ENCODE measurements around the gene STX17.
"Not testable (repeated sequence)": the region's sequence is repeated elsewhere in the genome, so short reads cannot be mapped to it uniquely, and the experiment has no call there.

The STX17 gene

DNA sequence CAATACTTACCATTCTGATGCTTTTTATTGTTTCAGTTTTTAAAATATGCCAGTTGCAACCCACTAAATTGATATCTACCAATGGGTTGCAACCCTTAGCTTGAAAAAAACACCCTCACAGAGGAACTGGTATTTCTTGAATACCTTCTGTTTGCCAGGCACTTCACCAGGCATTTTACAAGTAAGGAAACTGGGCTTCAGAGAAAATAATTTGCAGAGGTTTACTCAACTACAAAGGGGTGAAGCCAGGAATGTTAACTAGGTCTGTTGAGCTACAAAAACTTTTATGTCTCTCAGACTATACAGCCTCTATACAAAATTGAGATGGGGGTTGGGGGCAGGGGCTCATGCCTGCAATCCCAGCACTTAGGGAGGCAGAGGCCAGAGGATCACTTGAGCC lies 65.0 kb downstream of the STX17 start:
- Mint-ChIP-seq H3K4me3 (no peak overlapping the region), H3K36me3 (ENCODE audit: low read depth) (peaks cover 20% of the 10 kb centered on the region), H3K4me1 (no peaks in the 10 kb centered on the region), H3K9me3 (no peaks in the 10 kb centered on the region), H3K27me3 (no peaks in the 10 kb centered on the region), H3K27ac (no peak overlapping the region)
- ATAC-seq = no peak
- no peak for DNase-seq

DNA sequence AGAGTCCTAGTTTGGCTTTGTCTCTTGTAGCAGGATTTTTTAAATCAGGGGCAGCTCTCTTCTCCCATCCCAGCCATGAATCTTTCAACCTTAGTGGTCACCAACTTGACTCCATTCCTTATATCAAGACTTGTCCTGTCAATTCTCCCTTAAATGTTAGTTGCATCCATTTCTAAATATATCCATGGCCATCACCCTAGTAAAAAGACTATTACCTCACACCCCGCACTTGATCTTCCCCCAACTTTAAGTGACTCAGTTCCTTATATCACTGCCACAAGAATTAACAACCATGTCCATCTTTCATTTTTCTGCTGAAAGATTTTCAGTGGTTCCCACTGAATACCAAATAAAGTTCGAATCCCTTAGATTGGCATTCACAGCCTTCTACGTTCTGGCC lies 67.0 kb downstream of the STX17 start:
- Mint-ChIP-seq H3K4me3 (no peak overlapping the region), H3K4me1 (no peaks in the 10 kb centered on the region), H3K27ac (no peak overlapping the region), H3K27me3 (no peaks in the 10 kb centered on the region), H3K36me3 (ENCODE audit: low read depth) (peaks cover 14% of the 10 kb centered on the region), H3K9me3 (no peaks in the 10 kb centered on the region)
- no peak for ATAC-seq
- DNase-seq = no peak

- no peaks in the 10 kb centered on the region for H3K27me3 Mint-ChIP-seq
- peaks cover 11% of the 10 kb centered on the region for H3K36me3 Mint-ChIP-seq (ENCODE audit: low read depth)
- no peak overlapping the region for H3K27ac Mint-ChIP-seq
- H3K4me3 Mint-ChIP-seq = no peak overlapping the region
- no peak for DNase-seq
- no peaks in the 10 kb centered on the region for H3K4me1 Mint-ChIP-seq
- no peaks in the 10 kb centered on the region for H3K9me3 Mint-ChIP-seq
- no peak for ATAC-seq
Observed at GRCh38 chr9:99977033-99977792, 70.8 kb downstream of the STX17 start.

DNA sequence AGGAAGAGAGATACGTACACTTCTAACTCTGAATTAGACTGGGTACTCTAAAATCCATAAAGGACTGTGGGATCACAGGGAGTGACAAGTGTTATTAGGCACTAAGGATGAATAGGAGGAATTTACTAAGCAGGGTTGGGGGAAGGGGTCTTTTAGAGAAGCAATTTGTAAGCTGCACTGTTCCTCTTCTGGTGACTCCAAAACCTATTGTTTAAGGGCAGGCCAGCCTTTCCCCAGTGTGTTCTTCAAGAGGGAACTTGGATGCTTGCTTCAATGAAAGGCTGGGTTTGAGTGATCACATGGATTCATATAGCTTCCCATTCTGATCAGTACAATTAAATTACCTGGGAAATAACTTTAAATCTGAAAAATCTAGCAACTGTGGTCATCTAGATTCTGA lies 71.8 kb downstream of the STX17 start:
- Mint-ChIP-seq H3K4me1 (no peaks in the 10 kb centered on the region), H3K27ac (no peak overlapping the region), H3K27me3 (no peaks in the 10 kb centered on the region), H3K4me3 (no peak overlapping the region), H3K36me3 (ENCODE audit: low read depth) (peaks cover 11% of the 10 kb centered on the region), H3K9me3 (no peaks in the 10 kb centered on the region)
- no peak for ATAC-seq
- no peak for DNase-seq

DNA sequence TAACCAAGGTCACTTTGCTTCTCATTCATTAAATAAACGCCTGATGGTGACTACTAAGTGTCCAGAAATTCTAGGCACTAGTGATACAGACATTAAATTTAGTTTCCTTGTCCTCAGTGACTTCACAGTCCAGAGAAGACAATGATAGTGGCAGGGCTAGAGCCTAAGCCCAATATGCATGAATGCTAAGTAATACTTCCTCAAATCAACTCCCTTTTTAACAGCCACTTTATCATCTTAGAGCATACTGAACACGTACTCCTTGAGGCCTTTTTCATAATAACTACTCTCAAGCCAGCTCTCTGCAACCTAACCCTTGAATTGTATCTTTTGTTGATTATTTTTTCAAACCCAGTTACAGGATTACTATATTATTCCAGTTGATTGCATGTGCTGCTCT lies 74.1 kb downstream of the STX17 start:
- Mint-ChIP-seq H3K36me3 (ENCODE audit: low read depth) (peaks cover 7% of the 10 kb centered on the region), H3K27ac (no peak overlapping the region), H3K27me3 (no peaks in the 10 kb centered on the region), H3K4me1 (no peaks in the 10 kb centered on the region), H3K9me3 (no peaks in the 10 kb centered on the region), H3K4me3 (no peak overlapping the region)
- ATAC-seq (no peak), DNase-seq (no peak)

DNA sequence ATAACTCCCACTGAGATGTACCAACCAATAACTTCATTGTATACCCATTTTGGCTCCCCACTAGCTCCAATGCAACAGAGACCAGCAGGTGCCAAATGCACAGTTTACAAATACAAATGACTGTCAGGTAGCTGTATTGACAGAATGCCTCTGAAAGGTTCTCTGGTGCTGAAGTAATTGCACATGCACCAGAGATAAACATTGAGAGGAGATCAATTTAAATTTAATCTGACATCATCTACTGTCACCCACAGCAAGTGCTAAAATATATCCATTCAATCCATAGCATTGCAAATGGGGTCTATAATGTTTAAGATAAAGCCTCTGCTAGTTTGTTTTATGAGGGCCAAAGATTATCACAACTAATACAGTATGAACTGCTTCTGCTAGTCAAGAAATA lies 80.2 kb downstream of the STX17 start:
- Mint-ChIP-seq H3K36me3 (ENCODE audit: low read depth) (peaks cover 40% of the 10 kb centered on the region), H3K4me3 (no peak overlapping the region), H3K9me3 (peaks cover 18% of the 10 kb centered on the region), H3K27me3 (no peaks in the 10 kb centered on the region), H3K4me1 (no peaks in the 10 kb centered on the region), H3K27ac (no peak overlapping the region)
- DNase-seq (no peak), ATAC-seq (no peak)

- not testable (repeated sequence) for H3K4me1 Mint-ChIP-seq, H3K27me3 Mint-ChIP-seq, DNase-seq, ATAC-seq, H3K27ac Mint-ChIP-seq, H3K4me3 Mint-ChIP-seq
- Mint-ChIP-seq H3K9me3 (peaks cover 22% of the 10 kb centered on the region), H3K36me3 (ENCODE audit: low read depth) (peaks cover 62% of the 10 kb centered on the region)
Observed at GRCh38 chr9:99990508-99990907, 84.1 kb downstream of the STX17 start.

GRCh38 chr9:99998266-99998665 lies 91.8 kb downstream of the STX17 start:
- H3K36me3 Mint-ChIP-seq (ENCODE audit: low read depth) = peaks cover 59% of the 10 kb centered on the region
- H3K27me3 Mint-ChIP-seq = no peaks in the 10 kb centered on the region
- no peak for DNase-seq
- peaks cover 17% of the 10 kb centered on the region for H3K9me3 Mint-ChIP-seq
- H3K4me3 Mint-ChIP-seq = no peak overlapping the region
- H3K4me1 Mint-ChIP-seq = no peaks in the 10 kb centered on the region
- ATAC-seq = no peak
- H3K27ac Mint-ChIP-seq = no peak overlapping the region

- DNase-seq (no peak), ATAC-seq (no peak)
- Mint-ChIP-seq H3K27ac (no peak overlapping the region), H3K27me3 (no peaks in the 10 kb centered on the region), H3K4me1 (no peaks in the 10 kb centered on the region), H3K4me3 (no peak overlapping the region), H3K9me3 (peaks cover 13% of the 10 kb centered on the region), H3K36me3 (ENCODE audit: low read depth) (peaks cover 58% of the 10 kb centered on the region)
Observed at GRCh38 chr9:99998866-99999265, 92.4 kb downstream of the STX17 start.

DNA sequence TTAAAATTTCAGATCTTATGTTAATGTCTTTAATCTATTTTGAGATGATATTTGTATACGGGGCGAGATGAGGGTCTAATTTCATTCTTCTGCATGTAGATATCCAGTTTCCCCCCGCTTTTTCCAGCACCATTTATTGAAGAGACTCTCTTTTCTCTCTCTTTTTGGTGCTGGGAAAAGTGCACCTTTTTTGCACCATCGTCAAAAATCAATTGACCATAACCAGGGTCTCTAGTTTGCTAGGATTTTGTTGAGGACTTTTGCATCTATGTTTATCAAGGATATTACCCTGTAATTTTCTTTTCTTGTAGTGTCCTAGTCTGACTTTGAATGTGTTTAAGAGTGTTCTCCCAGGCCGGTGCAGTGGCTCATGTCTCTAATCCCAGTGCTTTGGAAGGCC lies 93.3 kb downstream of the STX17 start:
- Mint-ChIP-seq H3K27ac (no peak overlapping the region), H3K9me3 (peaks cover 12% of the 10 kb centered on the region), H3K27me3 (no peaks in the 10 kb centered on the region), H3K36me3 (ENCODE audit: low read depth) (peaks cover 56% of the 10 kb centered on the region), H3K4me3 (no peak overlapping the region), H3K4me1 (no peaks in the 10 kb centered on the region)
- no peak for DNase-seq
- ATAC-seq = no peak

DNA sequence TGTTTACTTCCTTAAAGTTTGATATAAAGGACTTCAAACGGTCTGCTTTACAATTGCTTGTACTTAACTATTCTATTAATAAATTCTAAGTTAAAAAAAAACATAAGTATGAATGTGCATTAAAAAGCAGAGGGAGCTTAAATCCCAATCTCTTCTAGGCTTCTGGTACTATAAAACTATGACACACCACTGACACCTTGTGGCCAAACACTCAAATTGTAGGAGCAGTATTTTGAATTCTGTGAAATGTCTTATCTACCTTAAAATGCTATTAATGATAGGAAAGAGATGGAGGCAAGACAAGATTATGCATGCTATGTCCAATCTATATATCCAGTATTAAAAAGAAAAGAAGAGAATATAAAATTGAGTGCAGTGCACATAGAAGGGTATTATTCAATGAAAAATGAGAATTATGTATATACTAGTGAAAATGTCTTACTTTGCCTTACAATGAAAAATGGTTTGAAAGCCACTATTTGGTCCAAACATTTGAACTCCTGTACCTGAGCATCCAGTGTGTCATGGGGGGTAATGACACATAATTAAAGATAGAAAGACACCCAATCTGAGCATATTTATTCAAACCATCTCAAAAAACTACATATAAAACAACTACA lies 104.7 kb downstream of the STX17 start:
- DNase-seq (peak; percentile 33), ATAC-seq (peak; percentile 43)
- H3K27ac Mint-ChIP-seq = no peak overlapping the region
- peaks cover 8% of the 10 kb centered on the region for H3K9me3 Mint-ChIP-seq
- H3K4me3 Mint-ChIP-seq = no peak overlapping the region
- no peaks in the 10 kb centered on the region for H3K27me3 Mint-ChIP-seq
- no peaks in the 10 kb centered on the region for H3K4me1 Mint-ChIP-seq
- H3K36me3 Mint-ChIP-seq (ENCODE audit: low read depth) = peaks cover 21% of the 10 kb centered on the region

- peaks cover 21% of the 10 kb centered on the region for H3K36me3 Mint-ChIP-seq (ENCODE audit: low read depth)
Observed at GRCh38 chr9:100012279-100012678, 105.8 kb downstream of the STX17 start.

GRCh38 chr9:100013573-100013972 lies 107.1 kb downstream of the STX17 start:
- Mint-ChIP-seq H3K27ac (no peak overlapping the region), H3K9me3 (peaks cover 8% of the 10 kb centered on the region), H3K36me3 (ENCODE audit: low read depth) (peaks cover 24% of the 10 kb centered on the region), H3K27me3 (no peaks in the 10 kb centered on the region), H3K4me3 (no peak overlapping the region), H3K4me1 (no peaks in the 10 kb centered on the region)
- ATAC-seq = no peak
- DNase-seq = no peak

More at GRCh38 chr9:100012279-100012678, 105.8 kb downstream of the STX17 start:
- DNase-seq (no peak), ATAC-seq (no peak)
- Mint-ChIP-seq H3K4me1 (no peaks in the 10 kb centered on the region), H3K9me3 (peaks cover 8% of the 10 kb centered on the region), H3K27me3 (no peaks in the 10 kb centered on the region), H3K4me3 (no peak overlapping the region), H3K27ac (no peak overlapping the region)

DNA sequence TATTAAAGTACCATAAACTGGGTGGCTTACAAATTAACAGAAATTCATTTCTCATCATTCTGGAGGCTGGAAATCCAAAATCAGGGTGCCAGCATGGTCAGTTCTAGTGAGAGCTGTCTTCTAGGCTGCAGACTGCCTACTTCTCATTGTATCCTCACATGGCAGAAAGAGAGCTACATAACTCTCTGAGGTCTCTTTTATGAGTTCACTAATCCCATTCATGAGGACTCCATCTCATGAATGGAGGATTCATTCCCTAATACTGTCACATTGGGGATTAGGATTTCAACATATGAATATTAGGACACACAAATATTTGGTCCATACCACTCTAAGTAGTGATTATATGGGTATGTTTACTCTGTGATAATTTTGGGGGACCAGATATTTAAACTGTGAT lies 108.4 kb downstream of the STX17 start:
- H3K4me3 Mint-ChIP-seq = no peak overlapping the region
- ATAC-seq = no peak

GRCh38 chr9:100019541-100019940 lies 113.1 kb downstream of the STX17 start:
- no peaks in the 10 kb centered on the region for H3K27me3 Mint-ChIP-seq
- DNase-seq (no peak), ATAC-seq (no peak)
- peaks cover 27% of the 10 kb centered on the region for H3K36me3 Mint-ChIP-seq (ENCODE audit: low read depth)
- no peaks in the 10 kb centered on the region for H3K9me3 Mint-ChIP-seq
- no peak overlapping the region for H3K27ac Mint-ChIP-seq
- H3K4me1 Mint-ChIP-seq = no peaks in the 10 kb centered on the region
- no peak overlapping the region for H3K4me3 Mint-ChIP-seq

More for the DNA sequence above, 108.4 kb downstream of the STX17 start:
- peaks cover 31% of the 10 kb centered on the region for H3K36me3 Mint-ChIP-seq (ENCODE audit: low read depth)
- no peaks in the 10 kb centered on the region for H3K4me1 Mint-ChIP-seq
- no peaks in the 10 kb centered on the region for H3K27me3 Mint-ChIP-seq
- DNase-seq = no peak
- H3K9me3 Mint-ChIP-seq = peaks cover 8% of the 10 kb centered on the region
- H3K27ac Mint-ChIP-seq = no peak overlapping the region

Data from activated naive CD8-positive, alpha-beta T cell treated with anti-CD3 and anti-CD28 coated beads, Interleukin-2, amount 50 U/mL, for 24 hours (primary cell).